ENCODE results near the gene OR4C3.
"Not testable (repeated sequence)": the region's sequence is repeated elsewhere in the genome, so short reads cannot be mapped to it uniquely, and the experiment has no call there.

OR4C3 gene

GRCh38 chr11:48341466-48341865 is 16.7 kb downstream of the OR4C3 start:
- TF ChIP-seq CTCF (IDR thresholded peaks at IDR 0.05; ENCODE audit: borderline replicate concordance, extremely low read depth, low read length, poor library complexity, severe bottlenecking) = no peak
- no peak for TF ChIP-seq EZH2 (IDR thresholded peaks at IDR 0.05; ENCODE audit: borderline replicate concordance, low read depth, low read length, severe bottlenecking)
- H3K27ac ChIP-seq (ENCODE audit: low read length) = no peak overlapping the region

GRCh38 chr11:48342505-48342904 is 17.8 kb downstream of the OR4C3 start:
- H3K4me2 ChIP-seq (ENCODE audit: insufficient read depth, low read length); H4K20me1 ChIP-seq (ENCODE audit: insufficient read depth, low read length); DNase-seq; H3K9me3 ChIP-seq (ENCODE audit: insufficient read depth, low read length, severe bottlenecking); H3K9ac ChIP-seq (ENCODE audit: low read depth, low read length); H3K27me3 ChIP-seq (ENCODE audit: insufficient read depth, low read length, poor library complexity); H3K79me2 ChIP-seq (ENCODE audit: insufficient read depth, low read length); ATAC-seq (ENCODE audit: insufficient read depth, low read depth); H3K36me3 ChIP-seq (ENCODE audit: insufficient read depth, low read length); H3K27ac ChIP-seq (ENCODE audit: low read length); H3K4me3 ChIP-seq (ENCODE audit: low read depth in 1 of 2, low read length in 2 of 2); H2AFZ ChIP-seq (ENCODE audit: low read depth, low read length); H3K4me1 ChIP-seq (ENCODE audit: insufficient read depth, low read length): not testable (repeated sequence)

More at GRCh38 chr11:48341466-48341865, 16.7 kb downstream of the OR4C3 start:
- Histone ChIP-seq H3K27me3 (ENCODE audit: insufficient read depth, low read length, poor library complexity) (no peaks in the 10 kb centered on the region), H3K4me2 (ENCODE audit: insufficient read depth, low read length) (peak overlapping the region; percentile 17; the same call in 1 of the 2 replicates), H3K79me2 (ENCODE audit: insufficient read depth, low read length) (no peaks in the 10 kb centered on the region), H2AFZ (ENCODE audit: low read depth, low read length) (no peak overlapping the region), H4K20me1 (ENCODE audit: insufficient read depth, low read length) (no peaks in the 10 kb centered on the region), H3K4me3 (ENCODE audit: low read depth in 1 of 2, low read length in 2 of 2) (no peak overlapping the region), H3K9me3 (ENCODE audit: insufficient read depth, low read length, severe bottlenecking) (peaks cover 3% of the 10 kb centered on the region), H3K9ac (ENCODE audit: low read depth, low read length) (no peak overlapping the region), H3K36me3 (ENCODE audit: insufficient read depth, low read length) (no peaks in the 10 kb centered on the region), H3K4me1 (ENCODE audit: insufficient read depth, low read length) (no peaks in the 10 kb centered on the region; the same call in 1 of the 2 replicates)
- ATAC-seq (ENCODE audit: insufficient read depth, low read depth) = peak; percentile 68; the same call in 2 of the 3 replicates
- peak; percentile 22 for DNase-seq

GRCh38 chr11:48346286-48346685 is 21.6 kb downstream of the OR4C3 start:
- not testable (repeated sequence) for H3K4me3 ChIP-seq (ENCODE audit: low read depth in 1 of 2, low read length in 2 of 2); H4K20me1 ChIP-seq (ENCODE audit: insufficient read depth, low read length); ATAC-seq (ENCODE audit: insufficient read depth, low read depth); DNase-seq; H3K9ac ChIP-seq (ENCODE audit: low read depth, low read length); H3K4me2 ChIP-seq (ENCODE audit: insufficient read depth, low read length); H2AFZ ChIP-seq (ENCODE audit: low read depth, low read length); H3K27me3 ChIP-seq (ENCODE audit: insufficient read depth, low read length, poor library complexity); H3K27ac ChIP-seq (ENCODE audit: low read length); H3K36me3 ChIP-seq (ENCODE audit: insufficient read depth, low read length); H3K79me2 ChIP-seq (ENCODE audit: insufficient read depth, low read length); H3K4me1 ChIP-seq (ENCODE audit: insufficient read depth, low read length); H3K9me3 ChIP-seq (ENCODE audit: insufficient read depth, low read length, severe bottlenecking)

GRCh38 chr11:48354013-48354412 is 29.3 kb downstream of the OR4C3 start:
- no peaks in the 10 kb centered on the region for H3K27me3 ChIP-seq (ENCODE audit: insufficient read depth, low read length, poor library complexity)
- DNase-seq (no peak), ATAC-seq (ENCODE audit: insufficient read depth, low read depth) (no peak)
- no peaks in the 10 kb centered on the region for H3K79me2 ChIP-seq (ENCODE audit: insufficient read depth, low read length)
- H3K4me2 ChIP-seq (ENCODE audit: insufficient read depth, low read length) = no peak overlapping the region
- TF ChIP-seq EZH2 (IDR thresholded peaks at IDR 0.05; ENCODE audit: borderline replicate concordance, low read depth, low read length, severe bottlenecking) (no peak), CTCF (IDR thresholded peaks at IDR 0.05; ENCODE audit: borderline replicate concordance, extremely low read depth, low read length, poor library complexity, severe bottlenecking) (no peak)
- H3K9ac ChIP-seq (ENCODE audit: low read depth, low read length) = no peak overlapping the region
- H3K4me3 ChIP-seq (ENCODE audit: low read depth in 1 of 2, low read length in 2 of 2) = no peak overlapping the region
- no peaks in the 10 kb centered on the region for H3K9me3 ChIP-seq (ENCODE audit: insufficient read depth, low read length, severe bottlenecking)
- no peaks in the 10 kb centered on the region for H3K4me1 ChIP-seq (ENCODE audit: insufficient read depth, low read length)
- no peaks in the 10 kb centered on the region for H4K20me1 ChIP-seq (ENCODE audit: insufficient read depth, low read length)
- H3K36me3 ChIP-seq (ENCODE audit: insufficient read depth, low read length) = no peaks in the 10 kb centered on the region
- no peak overlapping the region for H2AFZ ChIP-seq (ENCODE audit: low read depth, low read length)
- no peak overlapping the region for H3K27ac ChIP-seq (ENCODE audit: low read length)
